OCI-LY3 (cell line): ENCODE measurements around the gene SNX4.

ENCODE experiments used
- EZH2phosphoT487 ChIP-seq: fragments of 200-600 bp; shearing (Covaris generic); IDR thresholded peaks from 2 replicates; pipeline ENCODE4 v1.6.1; 2018; ENCODE audit warnings: antibody characterized with exemption, mixed run types, low read depth
- TF ChIP-seq, protein P1 (sequence below): fragments of 200-600, 300-600 bp; sonication (generic); IDR thresholded peaks from 2 replicates; pipeline ENCODE4 v1.5.1; 2014; ENCODE audit warnings: antibody characterized with exemption, low read length, low read depth

DNA sequence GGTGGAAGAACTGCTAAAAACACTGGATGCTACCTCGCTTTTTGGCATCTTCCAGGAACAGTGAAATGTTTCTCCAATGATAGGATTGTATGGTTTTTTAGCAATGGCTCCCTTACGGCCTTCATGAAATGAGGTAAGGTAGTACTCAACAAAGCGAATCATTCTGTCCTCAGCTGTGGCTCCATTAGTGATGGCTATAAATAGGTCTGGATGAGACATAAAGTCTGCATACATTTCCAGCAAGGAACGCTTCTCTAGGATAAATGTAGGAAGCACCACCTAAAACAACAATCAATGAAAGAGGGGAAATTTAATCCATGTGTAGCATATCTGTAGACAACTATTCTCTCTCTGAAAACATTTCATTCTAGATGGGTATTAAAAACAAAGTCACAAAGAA, 32.4 kb upstream of the SNX4 start:
- TF ChIP-seq, protein P1, sequence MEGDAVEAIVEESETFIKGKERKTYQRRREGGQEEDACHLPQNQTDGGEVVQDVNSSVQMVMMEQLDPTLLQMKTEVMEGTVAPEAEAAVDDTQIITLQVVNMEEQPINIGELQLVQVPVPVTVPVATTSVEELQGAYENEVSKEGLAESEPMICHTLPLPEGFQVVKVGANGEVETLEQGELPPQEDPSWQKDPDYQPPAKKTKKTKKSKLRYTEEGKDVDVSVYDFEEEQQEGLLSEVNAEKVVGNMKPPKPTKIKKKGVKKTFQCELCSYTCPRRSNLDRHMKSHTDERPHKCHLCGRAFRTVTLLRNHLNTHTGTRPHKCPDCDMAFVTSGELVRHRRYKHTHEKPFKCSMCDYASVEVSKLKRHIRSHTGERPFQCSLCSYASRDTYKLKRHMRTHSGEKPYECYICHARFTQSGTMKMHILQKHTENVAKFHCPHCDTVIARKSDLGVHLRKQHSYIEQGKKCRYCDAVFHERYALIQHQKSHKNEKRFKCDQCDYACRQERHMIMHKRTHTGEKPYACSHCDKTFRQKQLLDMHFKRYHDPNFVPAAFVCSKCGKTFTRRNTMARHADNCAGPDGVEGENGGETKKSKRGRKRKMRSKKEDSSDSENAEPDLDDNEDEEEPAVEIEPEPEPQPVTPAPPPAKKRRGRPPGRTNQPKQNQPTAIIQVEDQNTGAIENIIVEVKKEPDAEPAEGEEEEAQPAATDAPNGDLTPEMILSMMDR = no peak
- TF ChIP-seq EZH2phosphoT487 = no peak
